Loucy (cell line): Measurements from ENCODE around the gene BANK1.

Experiments used
- EZH2phosphoT487 ChIP-seq: fragments of 200-600 bp; IDR thresholded peaks from 2 replicates; pipeline ENCODE4 v1.6.1; 2018; ENCODE audit warnings: antibody characterized with exemption, mild to moderate bottlenecking, moderate library complexity, borderline replicate concordance
- TF ChIP-seq, protein P1 (sequence below): fragments of 200-600 bp; sonication (generic); conservative IDR thresholded peaks from 2 replicates; pipeline ENCODE4 v1.5.1; 2014; ENCODE audit warnings: mild to moderate bottlenecking, antibody characterized with exemption, low read length

DNA sequence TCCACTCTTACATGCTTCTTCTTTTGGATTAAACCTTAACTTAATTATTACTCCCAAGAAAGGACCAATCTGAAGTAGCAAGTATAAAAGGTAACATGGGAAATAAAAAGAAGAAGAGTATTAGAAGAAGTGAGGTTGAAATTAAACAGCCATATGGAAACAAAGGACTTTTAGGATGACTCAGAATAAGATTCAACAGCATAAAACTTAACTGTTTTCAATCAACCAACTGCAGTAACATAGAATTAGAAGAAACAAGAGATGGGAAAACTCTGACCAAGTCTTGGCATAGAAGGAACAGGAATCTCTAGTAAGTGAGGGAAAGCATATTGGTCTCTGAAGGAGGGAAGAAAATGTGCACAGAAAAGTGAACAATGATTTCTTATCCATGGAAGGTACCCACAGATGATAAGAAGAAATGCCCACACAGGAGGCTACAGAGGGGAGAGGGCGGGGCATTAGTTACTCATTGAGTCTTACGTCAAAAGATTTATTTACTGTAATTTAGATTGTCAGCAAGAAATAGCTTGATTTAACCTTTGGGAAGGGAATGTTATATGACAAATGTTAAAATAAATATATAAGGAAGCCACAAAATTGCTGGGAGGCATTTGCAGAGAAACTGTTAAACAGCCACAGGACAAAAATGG lies 177.3 kb downstream of the BANK1 start:
- TF ChIP-seq, protein P1, sequence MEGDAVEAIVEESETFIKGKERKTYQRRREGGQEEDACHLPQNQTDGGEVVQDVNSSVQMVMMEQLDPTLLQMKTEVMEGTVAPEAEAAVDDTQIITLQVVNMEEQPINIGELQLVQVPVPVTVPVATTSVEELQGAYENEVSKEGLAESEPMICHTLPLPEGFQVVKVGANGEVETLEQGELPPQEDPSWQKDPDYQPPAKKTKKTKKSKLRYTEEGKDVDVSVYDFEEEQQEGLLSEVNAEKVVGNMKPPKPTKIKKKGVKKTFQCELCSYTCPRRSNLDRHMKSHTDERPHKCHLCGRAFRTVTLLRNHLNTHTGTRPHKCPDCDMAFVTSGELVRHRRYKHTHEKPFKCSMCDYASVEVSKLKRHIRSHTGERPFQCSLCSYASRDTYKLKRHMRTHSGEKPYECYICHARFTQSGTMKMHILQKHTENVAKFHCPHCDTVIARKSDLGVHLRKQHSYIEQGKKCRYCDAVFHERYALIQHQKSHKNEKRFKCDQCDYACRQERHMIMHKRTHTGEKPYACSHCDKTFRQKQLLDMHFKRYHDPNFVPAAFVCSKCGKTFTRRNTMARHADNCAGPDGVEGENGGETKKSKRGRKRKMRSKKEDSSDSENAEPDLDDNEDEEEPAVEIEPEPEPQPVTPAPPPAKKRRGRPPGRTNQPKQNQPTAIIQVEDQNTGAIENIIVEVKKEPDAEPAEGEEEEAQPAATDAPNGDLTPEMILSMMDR: no peak
- no peak for TF ChIP-seq EZH2phosphoT487
